Measurements from ENCODE around the gene CCDC68.

- TF ChIP-seq CTCF (conservative IDR thresholded peaks at IDR 0.05; ENCODE audit: low read depth, low read length), result no peak
- TF ChIP-seq EZH2 (IDR thresholded peaks at IDR 0.05; ENCODE audit: borderline replicate concordance, low read depth, low read length, poor library complexity, severe bottlenecking), result no peak
Measured at GRCh38 chr18:54957296-54957832, 1.9 kb downstream of the CCDC68 start.

Data from A673 (cell line).